ENCODE data around the gene DAND5.
"Not testable (repeated sequence)": the region's sequence is repeated elsewhere in the genome, so short reads cannot be mapped to it uniquely, and the experiment has no call there.

Gene DAND5

DNA sequence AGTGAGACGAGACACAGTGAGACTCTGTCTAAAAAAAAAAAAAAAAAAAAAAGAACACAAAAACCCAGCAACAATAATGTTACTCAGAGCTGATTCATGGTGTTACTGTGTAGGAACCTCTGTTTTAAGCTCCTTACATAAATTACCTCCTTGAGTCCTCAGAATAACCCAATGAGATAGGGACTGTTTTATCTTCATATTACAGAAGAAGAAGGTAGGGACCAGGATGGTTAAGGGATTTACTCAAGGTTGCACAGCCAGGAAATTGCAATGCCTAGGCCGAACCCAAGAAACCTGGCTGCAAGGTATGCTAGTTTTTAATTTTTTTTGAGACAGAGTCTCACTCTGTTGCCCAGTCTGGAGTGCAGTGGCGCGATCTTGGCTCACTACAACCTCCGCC is 1.5 kb upstream of the DAND5 start:
- no peak overlapping the region for H3K4me3 Mint-ChIP-seq
- peaks cover 4% of the 10 kb centered on the region for H3K27me3 Mint-ChIP-seq
- H3K27ac Mint-ChIP-seq: no peak overlapping the region
- no peaks in the 10 kb centered on the region for H3K9me3 Mint-ChIP-seq
- H3K4me1 Mint-ChIP-seq (ENCODE audit: low read depth): peaks cover 12% of the 10 kb centered on the region
- intact Hi-C loops (cut with micrococcal nuclease): no loop called here
- H3K36me3 Mint-ChIP-seq (ENCODE audit: low read depth): no peaks in the 10 kb centered on the region

DNA sequence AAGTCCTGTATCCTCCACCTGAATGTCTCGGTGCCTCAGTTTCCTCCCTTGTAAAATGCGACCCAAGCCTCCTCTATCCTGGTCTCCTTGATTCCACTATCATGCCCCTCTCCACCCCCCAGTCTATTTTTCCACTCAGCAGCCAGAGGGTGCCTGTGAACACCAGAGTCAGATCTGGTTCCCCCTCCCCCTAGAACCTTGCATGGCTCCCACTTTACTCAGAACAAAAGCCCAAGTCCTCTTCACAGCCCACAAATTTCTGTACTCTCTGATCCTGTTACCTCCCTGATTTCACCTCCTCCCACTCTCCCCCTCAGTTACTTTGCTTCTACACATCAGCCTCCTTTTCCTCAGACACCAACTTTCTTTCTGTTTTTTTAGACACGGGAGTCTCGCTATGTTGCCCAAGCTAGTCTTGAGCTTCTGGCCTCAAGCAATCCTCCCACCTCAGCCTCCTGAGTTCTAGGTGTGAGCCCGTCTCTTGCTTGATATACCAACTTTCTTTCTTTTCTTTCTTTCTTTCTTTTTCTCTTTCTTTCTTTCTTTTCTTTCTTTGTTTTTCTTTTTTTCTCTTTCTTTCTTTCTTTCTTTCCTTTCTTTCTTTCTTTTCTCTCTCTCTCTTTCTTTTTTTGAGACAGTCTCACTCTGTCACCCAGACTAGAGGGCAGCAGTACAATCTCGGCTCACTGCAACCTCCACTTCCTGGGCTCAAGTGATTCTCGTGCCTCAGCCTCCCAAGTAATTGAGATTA is 869 bp downstream of the DAND5 start:
- Mint-ChIP-seq H3K4me1 (ENCODE audit: low read depth) (peaks cover 6% of the 10 kb centered on the region), H3K9me3 (no peaks in the 10 kb centered on the region), H3K36me3 (ENCODE audit: low read depth) (no peaks in the 10 kb centered on the region), H3K27ac (no peak overlapping the region), H3K27me3 (peaks cover 5% of the 10 kb centered on the region), H3K4me3 (no peak overlapping the region)
- intact Hi-C loops (cut with micrococcal nuclease): no loop called here

DNA sequence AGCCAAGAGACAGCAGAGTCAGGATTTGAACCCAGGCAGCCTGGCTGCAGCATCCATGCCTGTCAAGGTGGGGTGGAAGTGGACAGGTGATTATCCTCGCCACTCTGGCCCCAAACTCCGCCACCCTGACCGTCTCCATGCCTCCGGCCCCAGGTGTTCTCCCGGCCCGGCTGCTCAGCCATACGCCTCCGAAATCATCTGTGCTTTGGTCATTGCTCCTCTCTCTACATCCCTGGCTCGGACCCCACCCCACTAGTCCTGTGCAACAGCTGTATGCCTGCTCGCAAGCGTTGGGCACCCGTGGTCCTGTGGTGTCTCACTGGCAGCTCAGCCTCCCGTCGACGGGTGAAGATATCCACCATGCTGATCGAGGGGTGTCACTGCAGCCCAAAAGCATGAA is 3.9 kb downstream of the DAND5 start:
- no peaks in the 10 kb centered on the region for H3K9me3 Mint-ChIP-seq
- H3K36me3 Mint-ChIP-seq (ENCODE audit: low read depth): no peaks in the 10 kb centered on the region
- peaks cover 7% of the 10 kb centered on the region for H3K4me1 Mint-ChIP-seq (ENCODE audit: low read depth)
- H3K27ac Mint-ChIP-seq: no peak overlapping the region
- peaks cover 7% of the 10 kb centered on the region for H3K27me3 Mint-ChIP-seq
- intact Hi-C loops (cut with micrococcal nuclease): no loop called here
- H3K4me3 Mint-ChIP-seq: no peak overlapping the region

DNA sequence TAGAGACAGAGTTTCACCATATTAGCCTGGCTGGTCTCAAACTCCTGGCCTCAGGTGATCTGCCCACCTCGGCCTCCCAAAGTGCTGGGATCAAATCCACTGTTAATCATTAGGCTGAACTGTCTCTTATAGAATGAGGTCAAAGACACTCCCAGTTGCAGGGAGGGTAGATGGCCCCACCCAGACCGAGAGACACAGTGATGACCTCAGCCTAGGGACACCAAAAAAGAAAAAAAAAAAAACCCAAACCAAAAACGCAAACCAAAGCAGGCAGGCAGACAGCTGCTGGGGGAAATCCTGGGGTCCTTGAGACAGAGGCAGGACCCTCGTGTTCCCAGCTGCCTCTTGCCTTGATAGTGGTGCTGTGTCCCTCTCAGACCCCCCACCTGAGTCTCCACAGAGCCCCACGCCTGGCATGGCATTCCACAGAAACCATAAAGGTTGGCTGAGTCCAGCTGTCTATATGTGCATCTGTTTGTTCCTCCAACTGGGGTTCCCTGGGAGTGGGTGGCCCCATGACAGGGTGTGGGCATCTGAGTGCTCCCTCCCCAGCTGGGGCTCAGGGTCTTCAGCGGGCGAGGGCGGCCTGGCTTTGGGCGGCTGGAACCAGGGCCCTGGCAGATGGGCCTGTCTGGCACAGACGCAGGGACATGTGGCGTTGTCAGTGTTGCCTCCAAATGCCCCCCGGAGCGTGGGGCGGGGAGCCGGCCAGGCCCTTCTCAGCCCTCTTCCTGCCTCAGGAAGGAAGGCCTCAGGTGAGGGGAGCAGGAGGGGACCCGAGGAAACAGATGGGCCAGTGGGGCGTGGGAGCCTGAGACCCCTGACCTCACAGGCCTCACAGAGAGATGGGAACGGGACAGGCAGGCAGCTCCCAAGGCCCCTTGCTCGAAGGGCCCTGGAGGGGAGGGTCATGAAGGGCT is 5.2 kb downstream of the DAND5 start:
- Mint-ChIP-seq H3K9me3 (no peaks in the 10 kb centered on the region), H3K4me3 (no peak overlapping the region), H3K36me3 (ENCODE audit: low read depth) (no peaks in the 10 kb centered on the region), H3K27me3 (peaks cover 9% of the 10 kb centered on the region), H3K4me1 (ENCODE audit: low read depth) (peaks cover 7% of the 10 kb centered on the region), H3K27ac (no peak overlapping the region)
- intact Hi-C loops (cut with micrococcal nuclease): loop anchor here (5.0 kb wide), 2 partner anchors 58 to 288 kb away; no protein-coding TSS in a partner anchor

DNA sequence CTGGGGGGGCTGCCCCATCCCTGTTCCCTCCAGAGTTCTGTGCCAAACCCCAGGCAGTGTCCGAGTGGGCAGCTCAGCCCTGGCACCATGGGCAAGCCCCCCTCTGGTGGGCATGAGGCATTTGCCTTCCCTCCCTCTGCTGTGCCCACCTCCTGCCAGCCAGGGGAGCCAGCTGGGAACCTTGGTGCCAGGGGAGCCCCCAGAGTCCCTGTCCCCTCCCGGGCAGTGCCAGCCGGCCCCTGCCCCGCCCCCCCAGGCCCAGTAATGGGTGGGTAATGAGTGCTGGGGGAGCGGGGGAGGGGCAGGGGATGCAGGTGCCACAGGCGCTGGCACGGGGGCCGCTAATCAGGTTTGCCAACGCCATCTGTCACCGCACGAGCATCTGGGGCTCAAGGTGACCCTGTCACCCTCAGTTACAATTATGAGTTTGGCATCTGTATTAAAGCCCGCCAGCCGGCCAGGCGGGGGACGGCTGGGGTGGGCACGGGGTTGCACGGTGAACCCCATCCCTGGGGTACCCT is 5.9 kb downstream of the DAND5 start:
- Mint-ChIP-seq H3K4me3 (no peak overlapping the region), H3K36me3 (ENCODE audit: low read depth) (no peaks in the 10 kb centered on the region), H3K9me3 (no peaks in the 10 kb centered on the region), H3K4me1 (ENCODE audit: low read depth) (peaks cover 7% of the 10 kb centered on the region), H3K27ac (no peak overlapping the region), H3K27me3 (peaks cover 7% of the 10 kb centered on the region)
- intact Hi-C loops (cut with micrococcal nuclease): loop anchor here (5.0 kb wide), 2 partner anchors 57 to 287 kb away; no protein-coding TSS in a partner anchor

DNA sequence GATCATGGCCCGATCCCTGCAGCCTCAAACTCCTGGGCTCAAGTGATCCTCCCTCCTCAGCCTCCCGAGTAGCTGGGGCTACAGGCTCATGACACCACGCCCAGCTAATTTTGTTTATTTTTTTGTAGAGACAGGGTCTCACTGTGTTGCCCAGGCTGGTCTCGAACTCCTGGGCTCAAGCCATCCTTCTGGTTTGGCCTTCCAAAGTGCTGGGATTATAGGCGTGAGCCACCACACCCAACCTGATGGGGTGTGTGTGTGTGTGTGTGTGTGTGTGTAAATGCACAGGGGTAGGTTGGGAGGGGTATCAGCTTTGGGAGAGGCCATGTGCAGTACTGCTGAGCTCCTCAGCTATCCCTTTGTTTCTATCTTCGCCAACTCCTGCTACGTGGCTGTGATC is 6.7 kb downstream of the DAND5 start:
- not testable (repeated sequence) for H3K9me3 Mint-ChIP-seq; H3K27me3 Mint-ChIP-seq; H3K4me1 Mint-ChIP-seq (ENCODE audit: low read depth); H3K27ac Mint-ChIP-seq; H3K36me3 Mint-ChIP-seq (ENCODE audit: low read depth); H3K4me3 Mint-ChIP-seq
- intact Hi-C loops (cut with micrococcal nuclease): loop anchor here (5.0 kb wide), 2 partner anchors 56 to 286 kb away; no protein-coding TSS in a partner anchor

DNA sequence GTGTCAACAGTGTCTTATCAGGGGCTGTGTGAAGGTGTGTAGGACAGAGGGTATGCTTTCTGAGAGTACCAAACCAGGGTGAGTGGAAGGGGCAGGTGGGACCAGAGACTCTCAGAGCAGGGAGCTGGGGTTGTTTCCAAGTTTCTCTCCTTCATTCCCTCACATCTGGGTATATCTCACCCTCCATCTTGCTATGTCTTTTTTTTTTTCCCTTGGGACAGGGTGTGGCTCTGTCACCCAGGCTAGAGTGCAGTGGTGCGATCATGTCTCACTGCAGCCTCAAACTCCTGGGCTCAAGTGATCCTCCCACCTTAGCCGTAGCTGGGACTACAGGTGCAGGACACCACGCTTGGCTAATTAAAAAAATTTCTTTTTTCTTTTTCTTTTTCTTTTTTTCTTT is 10.6 kb downstream of the DAND5 start:
- no peaks in the 10 kb centered on the region for H3K9me3 Mint-ChIP-seq
- H3K4me3 Mint-ChIP-seq: no peak overlapping the region
- no peak overlapping the region for H3K27ac Mint-ChIP-seq
- no peaks in the 10 kb centered on the region for H3K36me3 Mint-ChIP-seq (ENCODE audit: low read depth)
- peaks cover 9% of the 10 kb centered on the region for H3K4me1 Mint-ChIP-seq (ENCODE audit: low read depth)
- peaks cover 9% of the 10 kb centered on the region for H3K27me3 Mint-ChIP-seq
- intact Hi-C loops (cut with micrococcal nuclease): loop anchor here (2.0 to 5.0 kb wide), 3 partner anchors 52 to 282 kb away; no protein-coding TSS in a partner anchor

DNA sequence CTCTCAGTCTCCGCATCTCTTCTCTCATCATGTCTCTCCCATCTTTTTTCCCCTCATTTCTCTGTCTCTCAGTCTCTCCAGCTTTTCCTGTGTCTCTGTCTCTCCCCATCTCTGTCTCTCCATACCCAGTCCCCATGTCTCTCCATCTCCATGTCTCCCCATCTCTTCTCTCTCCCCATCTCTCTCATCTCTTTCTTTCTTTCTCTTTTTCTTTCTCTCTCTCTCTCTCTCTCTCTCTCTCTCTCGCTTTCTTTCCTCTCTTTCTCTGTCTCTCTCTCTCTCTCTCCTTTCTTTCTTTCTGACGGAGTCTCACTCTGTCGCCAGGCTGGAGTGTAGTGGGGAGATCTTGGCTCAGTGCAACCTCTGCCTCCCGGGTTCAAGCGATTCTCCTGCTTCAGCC is 13.3 kb downstream of the DAND5 start:
- H3K36me3 Mint-ChIP-seq (ENCODE audit: low read depth): no peaks in the 10 kb centered on the region
- no peak overlapping the region for H3K27ac Mint-ChIP-seq
- H3K9me3 Mint-ChIP-seq: no peaks in the 10 kb centered on the region
- no peak overlapping the region for H3K4me3 Mint-ChIP-seq
- intact Hi-C loops (cut with micrococcal nuclease): no loop called here
- peaks cover 13% of the 10 kb centered on the region for H3K4me1 Mint-ChIP-seq (ENCODE audit: low read depth)
- H3K27me3 Mint-ChIP-seq: peaks cover 12% of the 10 kb centered on the region

DNA sequence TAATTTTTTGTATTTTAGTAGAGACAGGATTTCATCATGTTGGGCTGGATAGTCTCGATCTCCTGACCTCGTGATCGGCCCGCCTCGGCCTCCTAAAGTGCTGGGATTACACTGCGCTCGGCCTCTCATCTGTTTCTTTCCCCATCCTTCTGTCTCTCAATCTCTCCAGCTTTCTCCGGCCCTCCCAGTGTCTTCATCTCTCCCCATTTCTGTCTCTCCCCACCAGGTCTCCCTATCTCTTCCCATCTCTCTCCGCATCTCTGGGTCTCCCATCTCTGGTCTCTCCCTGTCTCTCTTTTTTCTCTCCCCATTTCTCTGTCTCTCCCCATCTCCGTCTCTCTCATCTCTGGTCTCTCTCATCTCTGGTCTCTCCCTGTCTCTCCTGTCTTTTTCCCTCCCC is 13.7 kb downstream of the DAND5 start:
- peaks cover 8% of the 10 kb centered on the region for H3K4me1 Mint-ChIP-seq (ENCODE audit: low read depth)
- H3K27ac Mint-ChIP-seq: no peak overlapping the region
- H3K27me3 Mint-ChIP-seq: peaks cover 12% of the 10 kb centered on the region
- intact Hi-C loops (cut with micrococcal nuclease): no loop called here
- no peak overlapping the region for H3K4me3 Mint-ChIP-seq
- no peaks in the 10 kb centered on the region for H3K36me3 Mint-ChIP-seq (ENCODE audit: low read depth)
- H3K9me3 Mint-ChIP-seq: no peaks in the 10 kb centered on the region

DNA sequence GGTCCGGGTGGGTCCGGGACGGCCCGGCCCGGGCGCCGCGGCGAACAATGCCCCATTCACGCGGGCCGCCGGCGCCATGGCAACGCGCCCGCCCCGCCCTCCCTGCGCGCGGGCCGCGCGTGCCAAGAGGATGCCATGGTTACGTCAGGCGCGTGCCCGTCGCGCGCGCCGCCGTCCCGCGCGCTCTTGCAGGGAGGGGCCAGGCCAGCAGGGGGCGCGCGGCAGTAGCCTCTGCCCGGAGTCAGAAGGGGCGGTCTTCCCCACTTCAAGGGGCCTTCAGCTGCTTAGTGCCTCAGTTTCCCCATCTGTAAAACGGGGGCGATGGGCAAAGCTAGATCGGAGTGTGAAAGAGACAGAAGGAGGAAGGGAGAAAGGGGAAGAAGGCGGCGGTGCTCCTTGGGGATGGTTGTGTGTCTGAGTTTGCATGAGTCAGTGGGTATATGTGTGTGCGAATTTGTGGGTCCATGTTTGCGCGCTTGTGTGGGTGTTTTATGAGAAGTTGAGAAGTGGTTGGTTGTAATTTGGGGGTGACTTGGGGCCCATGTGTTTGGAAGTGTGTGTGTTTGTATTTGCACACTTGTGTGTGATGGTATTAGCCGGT is 14.3 kb downstream of the DAND5 start:
- no peaks in the 10 kb centered on the region for H3K9me3 Mint-ChIP-seq
- no peak overlapping the region for H3K4me3 Mint-ChIP-seq
- no peaks in the 10 kb centered on the region for H3K36me3 Mint-ChIP-seq (ENCODE audit: low read depth)
- no peak overlapping the region for H3K27ac Mint-ChIP-seq
- intact Hi-C loops (cut with micrococcal nuclease): no loop called here
- H3K4me1 Mint-ChIP-seq (ENCODE audit: low read depth): peaks cover 8% of the 10 kb centered on the region
- H3K27me3 Mint-ChIP-seq: peaks cover 12% of the 10 kb centered on the region

DNA sequence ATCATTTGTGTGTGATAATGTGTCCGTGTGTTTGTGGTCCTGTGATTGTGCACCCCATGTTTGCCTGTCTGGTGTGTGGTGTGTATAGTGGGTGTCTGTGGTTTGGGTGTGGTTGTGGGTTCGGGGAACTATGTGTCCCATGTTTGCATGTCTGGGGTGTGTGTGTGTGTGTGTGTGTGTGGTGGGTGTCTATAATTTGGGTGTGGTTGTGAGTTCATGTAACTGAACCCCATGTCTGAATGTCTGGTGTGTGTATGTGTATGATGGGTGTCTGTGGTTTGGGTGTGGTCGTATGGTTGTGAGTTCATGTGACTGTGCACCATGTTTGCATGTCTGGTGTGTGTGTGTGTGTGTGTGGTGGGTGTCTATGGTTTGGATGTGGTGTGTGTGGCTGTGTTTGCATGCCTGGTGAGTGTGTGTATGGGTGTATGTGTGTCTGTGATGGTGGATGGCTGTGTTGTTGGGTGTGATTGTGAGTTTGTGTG is 14.8 kb downstream of the DAND5 start:
- peaks cover 12% of the 10 kb centered on the region for H3K27me3 Mint-ChIP-seq
- no peak overlapping the region for H3K27ac Mint-ChIP-seq
- H3K4me3 Mint-ChIP-seq: no peak overlapping the region
- H3K36me3 Mint-ChIP-seq (ENCODE audit: low read depth): no peaks in the 10 kb centered on the region
- H3K4me1 Mint-ChIP-seq (ENCODE audit: low read depth): peaks cover 8% of the 10 kb centered on the region
- intact Hi-C loops (cut with micrococcal nuclease): no loop called here
- H3K9me3 Mint-ChIP-seq: no peaks in the 10 kb centered on the region

DNA sequence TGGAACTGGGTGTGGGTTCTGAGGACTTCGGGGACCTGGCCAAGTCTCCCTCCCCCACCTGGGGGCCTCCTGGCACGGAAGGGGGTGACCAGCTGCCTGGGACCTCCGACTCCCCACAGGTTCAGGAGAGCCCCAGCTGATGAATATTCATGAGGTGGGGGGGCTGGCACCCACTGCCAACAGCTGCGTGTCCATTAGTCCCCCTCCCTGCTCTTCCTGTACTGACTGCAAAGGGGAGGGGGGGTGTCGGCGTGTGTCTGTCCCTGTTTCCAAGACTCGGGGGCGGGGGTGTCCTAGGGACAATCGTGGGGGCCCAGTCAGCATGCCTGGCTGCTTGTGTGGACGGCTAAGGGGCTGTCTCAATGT is 15.3 kb downstream of the DAND5 start:
- Mint-ChIP-seq H3K27ac (no peak overlapping the region), H3K9me3 (no peaks in the 10 kb centered on the region), H3K27me3 (peaks cover 10% of the 10 kb centered on the region), H3K4me1 (ENCODE audit: low read depth) (peaks cover 8% of the 10 kb centered on the region), H3K36me3 (ENCODE audit: low read depth) (no peaks in the 10 kb centered on the region), H3K4me3 (no peak overlapping the region)
- intact Hi-C loops (cut with micrococcal nuclease): no loop called here

DNA sequence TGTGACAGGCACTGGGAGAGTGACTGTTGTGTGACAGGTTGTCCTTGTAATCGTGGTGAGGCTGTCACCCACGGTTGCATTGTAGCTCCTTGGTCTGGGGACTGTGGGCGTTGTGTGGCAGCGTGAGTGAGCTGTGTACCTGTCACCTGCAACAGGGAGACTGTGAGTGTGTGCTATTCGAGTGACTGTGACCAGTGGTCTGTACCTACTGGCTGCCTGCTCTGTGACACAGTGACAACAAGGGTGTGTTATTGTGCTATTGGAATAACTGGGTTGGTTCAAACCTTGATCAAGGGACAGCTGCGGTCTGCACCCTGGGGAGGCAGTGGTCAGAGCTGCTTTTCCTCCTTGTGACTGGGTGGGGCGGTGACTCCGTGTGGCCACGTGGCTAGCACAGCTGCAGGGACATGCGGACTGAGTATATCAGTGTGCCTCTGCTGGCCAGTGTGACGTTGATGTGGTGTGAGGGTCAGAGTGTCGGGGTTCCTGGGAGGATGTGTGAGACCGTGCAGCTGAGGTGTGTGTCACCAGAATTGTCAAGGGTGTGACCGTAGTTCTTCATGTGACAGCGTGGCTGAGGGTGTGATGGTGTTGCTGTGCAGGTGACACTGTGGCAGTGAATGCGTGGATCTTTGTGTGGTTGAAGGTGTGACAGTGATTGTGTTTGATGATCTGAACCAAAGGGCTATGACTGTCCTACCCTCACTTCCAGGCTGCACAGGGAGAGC is 15.8 kb downstream of the DAND5 start:
- Mint-ChIP-seq H3K36me3 (ENCODE audit: low read depth) (no peaks in the 10 kb centered on the region), H3K4me1 (ENCODE audit: low read depth) (peaks cover 8% of the 10 kb centered on the region), H3K4me3 (no peak overlapping the region), H3K27me3 (peaks cover 11% of the 10 kb centered on the region), H3K9me3 (no peaks in the 10 kb centered on the region), H3K27ac (no peak overlapping the region)
- intact Hi-C loops (cut with micrococcal nuclease): no loop called here
